SJCRH30 (cell line): ENCODE data around the gene CRLF2. TPM values are rescaled to one million over a fixed set of nuclear protein-coding genes. Genes with fewer than 3 reads are reported as not detected.
"Not testable (repeated sequence)": the region's sequence is repeated elsewhere in the genome, so short reads cannot be mapped to it uniquely, and the experiment has no call there.

Experiments used
- DNase-seq, 2 experiments: peaks; one replicate each; pipeline ENCODE4 v3.0.0-alpha.2; 2015 to 2020
- H3K27ac ChIP-seq: fragments of 250-450 bp; sonication (Bioruptor Pico); 2 replicates; pipeline ENCODE4 v1.5.1; 2020; ENCODE audit warnings: mild to moderate bottlenecking, moderate library complexity
- H3K27me3 ChIP-seq: fragments of 250-450 bp; sonication (Bioruptor Pico); 2 replicates; pipeline ENCODE4 v1.5.1; 2020; ENCODE audit warnings: mild to moderate bottlenecking, moderate library complexity
- H3K36me3 ChIP-seq: fragments of 250-450 bp; sonication (Bioruptor Pico); 2 replicates; pipeline ENCODE4 v1.5.1; 2020; ENCODE audit warnings: mild to moderate bottlenecking, moderate library complexity
- H3K4me1 ChIP-seq: fragments of 250-450 bp; sonication (Bioruptor Pico); 2 replicates; pipeline ENCODE4 v1.5.1; 2020; ENCODE audit warnings: mild to moderate bottlenecking, moderate library complexity
- H3K4me3 ChIP-seq: fragments of 250-450 bp; sonication (Bioruptor Pico); 2 replicates; pipeline ENCODE4 v1.5.1; 2020; ENCODE audit warnings: mild to moderate bottlenecking, moderate library complexity
- H3K9me3 ChIP-seq: fragments of 250-450 bp; sonication (Bioruptor Pico); replicated peaks from 2 replicates; pipeline ENCODE4 v1.5.1; 2020; ENCODE audit warnings: mild to moderate bottlenecking, moderate library complexity
- total RNA-seq: library from RNA; depleted of rRNA; stranded (reverse); fragments of >200 nt; shearing (Covaris generic); gene quantifications from 2 replicates; pipeline ENCODE4 v1.2.3, GENCODE V29; 2014

The CRLF2 gene
- total RNA-seq, 1 experiment from 2014 or later, result 0.26 TPM

DNA sequence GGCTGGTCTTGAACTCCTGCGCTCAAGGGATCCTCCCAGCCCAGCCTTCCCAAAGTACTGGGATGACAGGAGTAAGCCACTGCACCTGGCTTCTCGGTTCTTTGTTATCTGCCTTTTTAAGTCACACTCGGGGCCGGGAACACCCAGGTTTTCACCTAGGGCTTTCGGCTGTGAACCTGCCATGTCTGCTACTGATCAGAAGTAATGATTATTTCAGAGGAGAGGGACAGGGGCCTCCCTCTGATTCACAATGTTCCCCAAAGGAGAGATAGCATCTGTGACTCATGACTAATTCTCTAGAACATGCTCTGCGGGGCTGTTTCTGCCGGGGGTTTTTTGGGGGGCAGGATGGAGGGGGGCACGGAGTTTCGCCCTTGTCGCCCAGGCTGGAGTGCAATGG, 26.9 kb downstream of the CRLF2 start:
- Histone ChIP-seq H3K4me1 (no peaks in the 10 kb centered on the region), H3K27me3 (no peaks in the 10 kb centered on the region), H3K4me3 (no peak overlapping the region), H3K36me3 (no peaks in the 10 kb centered on the region), H3K27ac (no peak overlapping the region), H3K9me3 (no peaks in the 10 kb centered on the region)
- DNase-seq, result no peak

DNA sequence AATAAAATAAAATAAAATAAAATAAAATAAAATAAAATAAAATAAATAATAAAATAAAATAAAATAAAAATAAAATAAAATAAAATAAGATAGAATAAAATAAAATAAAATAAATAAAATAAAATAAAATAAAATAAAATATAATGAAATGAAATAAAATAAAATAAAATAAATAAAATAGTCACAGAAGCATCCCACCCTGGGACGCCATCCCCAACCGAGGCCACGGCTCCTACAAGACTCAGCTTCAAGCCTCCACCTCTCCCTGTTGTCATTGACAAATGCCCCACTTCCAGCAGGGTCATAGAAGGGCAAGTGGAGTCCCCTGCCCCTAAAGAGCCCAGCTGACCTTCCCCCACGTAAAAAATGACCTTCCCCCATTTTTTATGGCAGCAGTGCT, 30.2 kb downstream of the CRLF2 start:
- Histone ChIP-seq H3K27ac (no peak overlapping the region), H3K27me3 (no peaks in the 10 kb centered on the region), H3K4me1 (no peaks in the 10 kb centered on the region), H3K36me3 (no peaks in the 10 kb centered on the region), H3K4me3 (no peak overlapping the region), H3K9me3 (no peaks in the 10 kb centered on the region)
- no peak for DNase-seq

DNA sequence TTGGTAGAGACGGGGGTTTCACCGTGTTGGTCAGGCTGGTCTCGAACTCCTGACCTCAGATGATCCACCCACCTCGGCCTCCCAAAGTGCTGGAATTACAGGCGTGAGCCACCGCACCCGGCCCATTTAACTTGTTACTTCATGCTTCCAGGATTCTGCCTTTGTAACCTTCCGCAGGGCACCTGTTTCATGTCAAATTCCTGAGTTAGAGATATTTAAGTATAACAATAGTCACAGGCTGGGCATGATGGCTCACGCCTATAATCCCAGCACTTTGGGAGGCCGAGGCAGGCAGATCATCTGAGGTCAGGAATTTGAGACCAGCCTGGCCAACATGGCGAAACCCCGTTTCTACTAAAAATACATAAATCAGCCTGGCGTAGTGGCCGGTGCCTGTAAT, 30.8 kb downstream of the CRLF2 start:
- H3K4me3 ChIP-seq, H3K36me3 ChIP-seq: not testable (repeated sequence)
- DNase-seq, result peak; percentile 24 to 36

DNA sequence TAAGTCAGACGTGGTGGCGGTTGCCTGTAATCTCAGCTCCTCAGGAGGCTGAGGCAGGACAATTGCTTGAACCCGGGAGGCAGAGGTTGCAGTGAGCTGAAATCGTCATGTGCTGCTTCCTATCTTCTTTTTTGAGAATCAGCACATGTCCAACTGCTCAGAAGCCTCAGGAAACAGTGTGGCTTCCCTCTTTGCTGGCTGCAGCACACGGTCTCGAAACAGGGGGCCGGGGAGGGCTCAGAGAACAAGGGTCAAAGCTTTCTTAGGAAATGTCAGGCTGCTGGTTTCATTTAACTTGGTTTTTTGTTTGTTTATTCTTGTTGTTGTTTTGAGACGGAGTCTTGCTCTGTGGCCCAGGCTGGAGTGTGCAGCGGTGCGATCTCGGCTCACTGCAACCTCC, 31.3 kb downstream of the CRLF2 start:
- H3K27ac ChIP-seq, result no peak overlapping the region
- H3K4me3 ChIP-seq, result no peak overlapping the region
- H3K27me3 ChIP-seq, result no peaks in the 10 kb centered on the region
- no peaks in the 10 kb centered on the region for H3K36me3 ChIP-seq
- no peaks in the 10 kb centered on the region for H3K9me3 ChIP-seq
- H3K4me1 ChIP-seq, result no peaks in the 10 kb centered on the region
- no peak for DNase-seq

More for the DNA sequence above, 30.8 kb downstream of the CRLF2 start:
- H3K27me3 ChIP-seq, H3K4me1 ChIP-seq, H3K27ac ChIP-seq, H3K9me3 ChIP-seq: not testable (repeated sequence)

DNA sequence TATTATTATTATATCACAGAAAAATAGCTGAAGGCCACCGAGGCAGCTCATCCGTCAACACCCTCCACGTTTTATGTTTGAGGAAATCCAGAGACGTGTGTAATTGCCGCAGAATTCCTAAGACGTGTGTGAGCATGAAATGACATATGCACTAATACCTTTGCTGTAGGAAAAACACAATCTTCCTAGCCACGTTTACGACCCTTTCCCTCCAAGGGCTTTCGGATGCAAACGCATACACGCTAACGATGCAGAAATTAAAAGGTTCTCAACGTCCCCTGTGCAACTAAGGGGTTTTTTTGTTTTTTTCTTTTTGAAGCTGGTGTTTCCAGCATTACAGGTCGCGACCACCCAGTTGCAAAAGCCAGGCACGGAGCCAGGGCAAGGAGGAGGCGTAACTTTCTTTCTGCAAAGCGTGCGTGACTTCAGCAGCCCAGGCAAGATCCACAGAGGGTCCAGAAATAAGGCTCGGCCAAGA, 33.8 kb downstream of the CRLF2 start:
- Histone ChIP-seq H3K36me3 (no peaks in the 10 kb centered on the region), H3K27ac (peak overlapping the region; percentile 33; the same call in 1 of the 2 replicates), H3K9me3 (no peaks in the 10 kb centered on the region), H3K4me3 (peak overlapping the region; percentile 52), H3K27me3 (no peaks in the 10 kb centered on the region), H3K4me1 (no peaks in the 10 kb centered on the region)
- DNase-seq, result peak; percentile 71 to 72

DNA sequence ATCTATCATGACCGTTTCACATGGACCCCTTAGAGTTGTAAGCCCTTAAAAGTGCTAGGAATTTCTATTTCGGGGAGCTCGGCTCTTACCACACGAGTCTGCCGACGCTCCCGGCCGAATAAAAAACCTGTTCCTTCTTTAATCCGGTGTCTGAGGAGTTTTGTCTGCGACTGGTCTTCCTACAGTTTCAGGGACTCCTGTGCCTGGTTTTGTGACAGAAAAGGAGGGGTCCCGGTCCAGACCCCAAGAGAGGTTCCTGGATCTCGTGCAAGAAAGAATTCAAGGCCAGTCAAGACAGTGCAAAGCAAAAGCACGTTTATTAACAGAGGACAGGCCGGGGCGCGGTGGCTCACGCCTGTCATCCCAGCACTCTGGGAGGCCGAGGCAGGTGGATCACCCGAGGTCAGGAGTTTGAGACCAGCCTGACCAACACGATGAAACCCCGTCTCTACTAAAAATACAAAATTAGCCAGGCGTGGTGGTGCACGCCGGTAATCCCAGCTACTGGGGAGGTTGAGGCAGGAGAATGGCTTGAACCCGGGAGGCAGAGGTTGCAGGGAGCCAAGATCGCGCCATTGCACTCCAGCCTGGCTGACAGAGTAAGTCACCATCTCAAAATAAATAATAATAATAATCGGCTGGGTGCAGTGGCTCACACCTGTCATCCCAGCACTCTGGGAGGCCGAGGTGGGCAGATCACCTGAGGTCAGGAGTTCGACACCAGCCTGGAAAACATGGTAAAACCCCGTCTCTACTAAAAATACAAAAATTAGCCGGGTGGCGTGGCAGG, 35.7 kb downstream of the CRLF2 start:
- DNase-seq, result peak in 1 of 2 experiments; percentile 31
- H3K4me1 ChIP-seq, H3K27ac ChIP-seq, H3K36me3 ChIP-seq, H3K4me3 ChIP-seq, H3K27me3 ChIP-seq, H3K9me3 ChIP-seq: not testable (repeated sequence)

DNA sequence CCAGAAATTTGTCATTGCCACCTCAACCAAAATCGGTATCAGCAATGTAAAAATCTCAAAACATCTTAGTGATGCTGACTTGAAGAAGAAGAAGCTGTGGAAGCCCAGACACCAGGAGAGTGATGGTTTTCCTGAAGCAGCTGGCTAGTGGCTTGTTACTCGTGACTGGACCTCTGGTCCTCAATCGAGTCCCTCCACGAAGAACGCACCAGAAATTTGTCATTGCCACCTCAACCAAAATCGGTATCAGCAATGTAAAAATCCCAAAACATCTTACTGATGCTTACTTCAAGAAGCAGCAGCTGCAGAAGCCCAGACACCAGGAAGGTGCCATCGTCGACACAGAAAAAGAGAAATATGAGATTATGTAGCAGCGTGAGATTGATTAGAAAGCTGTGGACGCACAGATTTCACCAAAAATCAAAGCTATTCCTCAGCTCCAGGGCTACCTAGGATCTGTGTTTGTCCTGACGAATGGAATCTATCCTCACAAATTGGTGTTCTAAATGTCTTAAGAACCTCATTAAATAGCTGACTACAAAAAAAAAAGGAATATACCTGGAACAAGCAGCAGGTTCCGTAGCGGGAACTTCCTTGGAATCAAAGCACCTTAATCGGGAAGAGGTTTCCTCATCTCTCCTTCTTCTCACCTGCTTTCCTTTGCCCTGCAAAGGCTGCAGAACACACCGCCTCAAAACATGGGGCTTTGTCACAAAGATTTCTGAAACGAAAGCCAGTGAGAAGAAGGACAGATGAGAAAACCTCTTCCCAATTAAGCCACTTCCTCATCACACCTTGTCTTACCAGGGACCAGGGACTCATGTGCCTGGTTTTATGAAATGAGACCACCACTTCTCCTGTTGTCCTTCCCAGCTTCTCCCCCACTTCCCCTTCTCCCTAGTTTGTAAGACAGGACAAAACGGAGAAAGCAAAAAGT, 37.6 kb downstream of the CRLF2 start:
- not testable (repeated sequence) for H3K36me3 ChIP-seq, H3K27me3 ChIP-seq, DNase-seq, H3K4me3 ChIP-seq, H3K27ac ChIP-seq, H3K4me1 ChIP-seq, H3K9me3 ChIP-seq

DNA sequence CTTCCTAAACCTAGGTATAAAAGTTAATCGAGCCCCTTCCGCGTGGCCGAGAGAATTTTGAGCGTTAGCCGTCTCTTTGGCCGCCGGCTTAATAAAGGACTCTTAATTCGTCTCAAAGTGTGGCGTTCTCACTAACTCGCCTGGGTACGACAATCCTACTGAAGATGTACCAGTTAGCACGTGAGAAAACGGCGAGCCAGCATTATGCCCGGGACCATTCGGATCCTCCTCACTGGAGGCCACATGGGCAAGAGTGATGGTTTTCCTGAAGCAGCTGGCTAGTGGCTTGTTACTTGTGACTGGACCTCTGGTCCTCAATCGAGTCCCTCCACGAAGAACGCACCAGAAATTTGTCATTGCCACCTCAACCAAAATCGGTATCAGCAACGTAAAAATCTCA, 39.0 kb downstream of the CRLF2 start:
- not testable (repeated sequence) for H3K4me1 ChIP-seq, H3K4me3 ChIP-seq, H3K27me3 ChIP-seq, H3K36me3 ChIP-seq, H3K27ac ChIP-seq, H3K9me3 ChIP-seq, DNase-seq

DNA sequence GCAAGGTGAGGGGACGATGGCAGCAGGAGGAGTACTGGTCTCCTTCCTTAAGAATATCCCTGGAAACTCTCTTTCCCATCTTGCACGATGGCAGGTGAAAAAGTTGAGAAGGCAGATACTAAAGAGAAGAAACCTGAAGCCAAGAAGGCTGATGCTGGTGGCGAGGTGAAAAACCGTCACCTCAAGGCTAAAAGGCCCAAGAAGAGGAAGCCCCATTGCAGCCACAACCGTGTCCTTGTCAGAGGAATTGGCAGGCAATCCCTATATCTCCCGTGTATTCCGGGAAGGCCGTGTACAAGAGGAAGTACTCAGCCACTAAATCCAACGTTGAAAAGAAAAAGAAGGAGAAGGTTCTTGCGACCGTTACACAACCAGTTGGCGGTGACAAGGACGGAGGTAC, 40.0 kb downstream of the CRLF2 start:
- Histone ChIP-seq H3K27me3 (no peaks in the 10 kb centered on the region), H3K9me3 (no peaks in the 10 kb centered on the region)
- no peak for DNase-seq

DNA sequence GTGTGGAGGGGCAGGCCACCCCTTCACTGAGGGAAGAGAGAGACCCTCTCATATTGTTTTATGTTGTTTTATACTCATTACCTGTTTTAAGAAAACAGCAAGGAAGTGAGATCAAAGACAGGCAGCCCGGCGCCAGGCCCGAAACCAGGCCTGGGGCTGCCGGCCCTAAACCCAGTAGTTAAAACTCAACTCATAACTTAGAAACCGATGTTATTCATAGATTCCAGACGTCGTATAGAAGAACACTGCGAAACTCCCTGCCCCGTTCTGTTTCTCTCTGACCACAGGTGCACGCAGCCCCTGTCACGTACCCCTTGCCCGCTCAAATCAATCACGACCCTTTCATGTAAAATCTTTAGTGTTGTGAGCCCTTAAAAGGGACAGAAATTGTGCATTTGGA, 40.5 kb downstream of the CRLF2 start:
- H3K9me3 ChIP-seq, H3K36me3 ChIP-seq, DNase-seq, H3K4me1 ChIP-seq, H3K27me3 ChIP-seq, H3K27ac ChIP-seq, H3K4me3 ChIP-seq: not testable (repeated sequence)

More for the DNA sequence above, 40.0 kb downstream of the CRLF2 start:
- H3K4me1 ChIP-seq, result no peaks in the 10 kb centered on the region
- no peak overlapping the region for H3K27ac ChIP-seq
- no peak overlapping the region for H3K4me3 ChIP-seq
- no peaks in the 10 kb centered on the region for H3K36me3 ChIP-seq

DNA sequence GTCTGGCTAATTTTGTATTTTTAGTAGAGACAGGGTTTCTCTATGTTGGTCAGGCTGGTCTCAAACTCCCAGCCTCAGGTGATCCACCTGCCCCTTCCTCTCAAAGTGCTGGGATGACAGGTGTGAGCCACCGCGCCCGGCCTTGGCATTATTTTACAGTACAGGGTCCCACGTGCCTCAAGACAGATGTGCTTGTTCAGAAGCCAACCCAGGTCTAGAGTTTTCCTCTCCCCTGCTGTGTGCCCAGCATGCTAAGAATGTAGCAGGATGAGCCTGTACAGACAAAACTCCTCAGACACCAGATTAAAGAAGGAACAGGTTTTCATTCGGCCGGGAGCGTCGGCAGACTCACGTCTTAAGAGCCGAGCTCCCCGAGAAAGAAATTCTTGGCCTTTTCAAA, 42.2 kb downstream of the CRLF2 start:
- no peak for DNase-seq
- H3K27ac ChIP-seq, result no peak overlapping the region

DNA sequence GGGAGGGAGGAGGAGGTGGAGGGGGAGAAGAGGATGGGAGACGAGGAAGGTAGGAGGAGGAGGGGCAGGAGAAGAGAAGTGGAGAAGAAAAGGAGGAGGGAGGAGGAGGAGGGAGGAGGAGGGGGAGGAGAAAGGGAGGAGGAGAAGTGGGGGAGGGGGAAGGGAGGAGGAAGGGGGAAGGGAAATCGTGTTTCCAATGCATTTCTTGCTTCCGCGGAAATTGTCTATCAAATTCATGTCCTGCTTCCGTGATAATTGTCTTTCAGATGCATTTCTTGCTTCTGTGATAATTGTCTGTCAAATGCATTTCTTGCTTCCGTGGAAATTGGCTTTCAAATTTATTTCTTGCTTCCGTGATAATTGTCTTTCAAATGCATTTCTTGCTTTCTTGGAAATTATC, 43.3 kb downstream of the CRLF2 start:
- H3K36me3 ChIP-seq, result no peaks in the 10 kb centered on the region
- no peaks in the 10 kb centered on the region for H3K4me1 ChIP-seq
- H3K27ac ChIP-seq, result no peak overlapping the region
- H3K4me3 ChIP-seq, result no peak overlapping the region
- no peak for DNase-seq
- no peaks in the 10 kb centered on the region for H3K27me3 ChIP-seq
- no peaks in the 10 kb centered on the region for H3K9me3 ChIP-seq

More for the DNA sequence above, 42.2 kb downstream of the CRLF2 start:
- no peaks in the 10 kb centered on the region for H3K9me3 ChIP-seq
- no peak overlapping the region for H3K4me3 ChIP-seq
- no peaks in the 10 kb centered on the region for H3K4me1 ChIP-seq
- H3K36me3 ChIP-seq, result no peaks in the 10 kb centered on the region
- H3K27me3 ChIP-seq, result no peaks in the 10 kb centered on the region

DNA sequence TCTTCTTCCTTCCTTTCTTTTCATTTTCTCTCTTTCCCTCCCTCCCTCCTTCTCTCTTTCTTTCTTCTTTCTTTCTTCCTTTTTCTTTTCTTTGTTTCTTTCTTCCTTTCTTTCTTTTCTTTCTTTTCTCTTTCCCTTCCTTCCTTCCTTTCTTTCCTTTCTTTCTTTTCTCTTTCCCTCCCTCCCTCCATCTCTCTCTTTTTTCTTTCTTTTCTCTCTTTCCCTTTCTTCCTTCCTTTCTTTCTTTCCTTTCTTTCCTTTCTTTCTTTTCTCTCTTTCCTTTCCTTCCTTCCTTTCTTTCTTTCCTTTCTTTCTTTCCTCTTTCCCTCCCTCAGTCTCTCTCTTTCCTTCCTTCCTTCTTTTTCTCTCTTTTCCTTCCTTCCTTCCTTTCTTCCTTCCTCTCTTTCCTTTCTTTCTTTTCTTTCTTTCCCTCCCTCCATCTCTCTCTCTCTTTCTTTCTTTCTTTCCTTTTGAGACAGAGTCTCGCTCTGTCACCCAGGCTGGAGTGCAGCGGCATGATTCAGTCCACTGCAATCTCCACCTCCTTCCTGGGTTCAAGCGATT, 44.4 kb downstream of the CRLF2 start:
- Histone ChIP-seq H3K9me3 (no peaks in the 10 kb centered on the region), H3K27me3 (no peaks in the 10 kb centered on the region), H3K4me3 (no peak overlapping the region), H3K36me3 (no peaks in the 10 kb centered on the region), H3K27ac (no peak overlapping the region), H3K4me1 (no peaks in the 10 kb centered on the region)
- no peak for DNase-seq

DNA sequence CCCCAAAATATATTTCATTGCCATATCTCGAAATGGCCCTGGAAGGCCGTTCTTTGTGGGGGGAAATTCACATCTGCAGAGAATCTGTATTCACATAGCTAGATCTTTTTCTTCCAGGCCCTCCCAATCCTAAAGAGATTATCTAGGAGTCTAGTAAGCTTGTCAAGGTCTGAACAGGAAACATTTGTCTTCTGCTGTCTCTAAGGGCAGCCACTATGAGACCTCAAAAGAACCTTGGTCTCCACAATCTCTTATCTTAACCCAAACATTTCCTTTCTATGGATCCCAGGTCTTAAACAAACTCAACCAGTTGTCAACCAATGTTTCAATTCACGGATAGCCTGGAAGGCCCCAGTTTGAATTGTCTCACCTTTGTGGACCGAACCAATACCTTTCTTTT, 45.0 kb downstream of the CRLF2 start:
- Histone ChIP-seq H3K27me3 (no peaks in the 10 kb centered on the region), H3K9me3 (no peaks in the 10 kb centered on the region), H3K4me3 (no peak overlapping the region), H3K36me3 (no peaks in the 10 kb centered on the region), H3K4me1 (no peaks in the 10 kb centered on the region), H3K27ac (no peak overlapping the region)
- DNase-seq, result peak in 1 of 2 experiments; percentile 24
